Endothelial cell of umbilical vein (primary cell): ENCODE data around the gene CHMP1A. TPM values are rescaled to one million over a fixed set of nuclear protein-coding genes. Genes with fewer than 3 reads are reported as not detected.
A peak's percentile ranks its signal among the peaks of the same experiment; 100 is the strongest.

ENCODE experiments used
- BruUV-seq: library from RNA; stranded (reverse); fragments of 400-500 nt; replicated peaks from 2 replicates; lab custom pipeline; 2021; lab: Mats Ljungman, UMichigan
- CTCF ChIA-PET: fragments of 300-600, 350-600 bp; sonication (Branson Sonifier 250); formaldehyde crosslinking; loops from one replicate; lab custom pipeline; 2021; ENCODE audit warnings: antibody characterized with exemption, inconsistent platforms; lab: Charles Lee
- POLR2A ChIA-PET: fragments of 300-600, 350-600 bp; sonication (Branson Sonifier 250); formaldehyde crosslinking; loops from one replicate; lab custom pipeline; 2021; ENCODE audit warnings: antibody characterized with exemption, inconsistent platforms; lab: Charles Lee
- DNase-seq: peaks from one replicate; pipeline ENCODE4 v3.0.0-alpha.2; 2011; ENCODE audit warnings: low read depth, low spot score
- FAIRE-seq: peaks from 2 replicates; lab custom pipeline; 2011; peaks lifted over from hg19 to GRCh38; lab: Jason Lieb, UNC
- H2AFZ ChIP-seq: 2 replicates; pipeline ENCODE4 v1.6.0; 2012; ENCODE audit warnings: low read depth, low read length, control low read depth, inconsistent platforms
- H3K27ac ChIP-seq: 2 replicates; pipeline ENCODE4 v1.5.1; 2011; ENCODE audit warnings: low read depth, mild to moderate bottlenecking, control low read depth, low read length, moderate library complexity; ENCODE audit not compliant: insufficient read depth
- H3K27me3 ChIP-seq, 2 experiments: 2 replicates each; pipeline versions ENCODE4 v1.6.0 to v1.6.1; 2011; ENCODE audit warnings: low read length in 2 of 2, mixed read lengths in 1 of 2; ENCODE audit not compliant: control insufficient read depth in 2 of 2, insufficient read depth in 2 of 2
- H3K36me3 ChIP-seq, 2 experiments: 2 replicates in 1 of 2; 3 replicates in 1 of 2; pipeline ENCODE4 v1.5.1; 2011; ENCODE audit warnings: low read length in 2 of 2, mild to moderate bottlenecking in 1 of 2, moderate library complexity in 1 of 2; ENCODE audit not compliant: control insufficient read depth in 2 of 2, insufficient read depth in 2 of 2; ENCODE audit errors: extremely low read depth in 1 of 2
- H3K4me1 ChIP-seq: 3 replicates; pipeline ENCODE4 v1.5.1; 2011; ENCODE audit warnings: mild to moderate bottlenecking, low read length; ENCODE audit not compliant: control insufficient read depth, insufficient read depth; ENCODE audit errors: extremely low read depth
- H3K4me2 ChIP-seq: 2 replicates; pipeline ENCODE4 v1.6.1; 2011; ENCODE audit warnings: low read length, control low read depth, mixed read lengths; ENCODE audit not compliant: insufficient read depth
- H3K4me3 ChIP-seq, 3 experiments: fragments of 200-600 bp in 1 of 3; sonication (generic), shearing (Covaris generic) in 1 of 3; replicated peaks in 1 of 3; 2 replicates each; pipeline ENCODE4 v1.5.1; 2011 to 2016; ENCODE audit warnings: control low read depth in 3 of 3, low read length in 3 of 3, mild to moderate bottlenecking in 2 of 3, inconsistent platforms in 1 of 3, low read depth in 1 of 3, moderate library complexity in 1 of 3; ENCODE audit not compliant: insufficient read depth in 1 of 3
- H3K79me2 ChIP-seq: 2 replicates; pipeline ENCODE4 v1.6.0; 2012; ENCODE audit warnings: low read length, inconsistent platforms; ENCODE audit not compliant: control insufficient read depth, insufficient read depth
- H3K9ac ChIP-seq: replicated peaks from 2 replicates; pipeline ENCODE3; 2011; ENCODE audit warnings: low read length, control low read depth; ENCODE audit not compliant: insufficient read depth; ENCODE audit errors: extremely low read depth
- H3K9me1 ChIP-seq: replicated peaks from 3 replicates; pipeline ENCODE4 v1.6.0; 2011; ENCODE audit warnings: mild to moderate bottlenecking, low read length; ENCODE audit not compliant: control insufficient read depth, insufficient read depth; ENCODE audit errors: extremely low read depth
- H3K9me3 ChIP-seq: replicated peaks from 2 replicates; pipeline ENCODE4 v1.5.1; 2012; ENCODE audit warnings: low read length, inconsistent platforms; ENCODE audit not compliant: control insufficient read depth, insufficient read depth
- H4K20me1 ChIP-seq: replicated peaks from 2 replicates; pipeline ENCODE3; 2011; ENCODE audit warnings: mild to moderate bottlenecking, low read length; ENCODE audit not compliant: control insufficient read depth, insufficient read depth; ENCODE audit errors: extremely low read depth
- CTCF ChIP-seq, 2 donors: IDR thresholded peaks; 1 replicate in 1 of 2; 2 replicates in 1 of 2; pipeline ENCODE4 v1.5.1; 2011; ENCODE audit warnings: low read length in 2 of 2, mild to moderate bottlenecking in 2 of 2, moderate library complexity in 2 of 2, control low read depth in 1 of 2, inconsistent platforms in 1 of 2, low read depth in 1 of 2; ENCODE audit not compliant: insufficient read depth in 1 of 2; ENCODE audit errors: extremely low read depth in 1 of 2
- EZH2 ChIP-seq: IDR thresholded peaks from 2 replicates; pipeline ENCODE4 v1.6.1; 2012; ENCODE audit warnings: borderline replicate concordance, low read depth, mild to moderate bottlenecking, moderate library complexity, low read length, inconsistent platforms; ENCODE audit not compliant: severe bottlenecking
- POLR2AphosphoS5 ChIP-seq: IDR thresholded peaks from 2 replicates; pipeline ENCODE4 v1.6.1; 2012; ENCODE audit warnings: low read depth, mild to moderate bottlenecking, control low read depth, low read length, moderate library complexity; ENCODE audit not compliant: insufficient read depth
- dilution Hi-C: fragments of 300-500 bp; cut with MboI; formaldehyde crosslinking; loops from one replicate; pipeline ENCODE4 v1.15.0; 2019; ENCODE audit warnings: low sequenced_read_pairs; ENCODE audit not compliant: extremely low pct_ligation_motif_present
- intact Hi-C: fragments of 100-400 bp; cut with micrococcal nuclease; formaldehyde crosslinking; loops from one replicate; pipeline ENCODE4 v1.10.0; 2022
- polyA plus RNA-seq, 4 experiments: library from polyadenylated mRNA; depleted of rRNA in 3 of 4; stranded (reverse) in 3 of 4; unstranded in 1 of 4; fragments of >200 nt; gene quantifications; 2 replicates each; pipeline versions ENCODE4 v1.2.1 to v1.2.3, GENCODE V29; 2011 to 2012; ENCODE audit warnings: missing spikeins in 1 of 4
- total RNA-seq: library from RNA; stranded (reverse); gene quantifications from 2 replicates; pipeline ENCODE4 v1.2.3, GENCODE V29; 2021

CHMP1A gene
- total and polyA plus RNA-seq, 2 donors (not counting 3 experiments of a cell fraction or from before 2014, with no cell fraction given), result 83.9 to 101 TPM

- Histone ChIP-seq H3K9me3 (no peaks in the 10 kb centered on the region), H3K27ac (peak overlapping the region; percentile 26), H3K36me3 (peaks cover 0 to under 1% of the 10 kb centered on the region in 2 experiments), H3K9me1 (no peaks in the 10 kb centered on the region), H2AFZ (peak overlapping the region; percentile 73), H3K4me2 (peak overlapping the region; percentile 49), H4K20me1 (no peaks in the 10 kb centered on the region), H3K4me3 (peak overlapping the region; percentile 7 to 62 (median 27)), H3K79me2 (no peaks in the 10 kb centered on the region), H3K9ac (peak overlapping the region; percentile 65), H3K27me3 (no peaks in the 10 kb centered on the region), H3K4me1 (peaks cover 9% of the 10 kb centered on the region)
- no peak for FAIRE-seq
- ChIA-PET CTCF (interaction anchor here (0.6 to 4.4 kb wide), 20 partner anchors 9 to 209 kb away, joined by 3 to 66 read pairs (median 5); partner anchors contain the start of genes CDK10, FANCA and TCF25), POLR2A (interaction anchor here (1.0 kb wide), 1 partner anchor 14 kb away, joined by 5 read pairs; the partner anchor contains the start of gene CDK10)
- peak; percentile 49 for DNase-seq
- TF ChIP-seq POLR2AphosphoS5 (peak; percentile 2), EZH2 (no peak), CTCF (IDR thresholded peaks at IDR 0.05; ENCODE audit: extremely low read depth in 1 of 2, insufficient read depth in 1 of 2, low read depth in 1 of 2, low read length in 2 of 2) (peak; percentile 21 to 45)
- dilution Hi-C loops, result no loop called here
- intact Hi-C loops, result loop anchor here (1.0 to 5.0 kb wide), 5 partner anchors 15 to 221 kb away; partner anchors contain the start of genes CDK10, TCF25 and TUBB3
- no TSS peak for BruUV-seq
Measured at GRCh38 chr16:89700649-89701424, 43.3 kb upstream of the CHMP1A start.
